GM20431 (cell line): ENCODE data around the gene AATK.

Source experiments
- in situ Hi-C: fragments of 300-500 bp; cut with MseI, MboI; formaldehyde crosslinking; loops from one replicate; pipeline ENCODE4 v1.15.0; 2020; ENCODE audit warnings: low sequenced_read_pairs; ENCODE audit not compliant: unreplicated experiment

The AATK gene

DNA sequence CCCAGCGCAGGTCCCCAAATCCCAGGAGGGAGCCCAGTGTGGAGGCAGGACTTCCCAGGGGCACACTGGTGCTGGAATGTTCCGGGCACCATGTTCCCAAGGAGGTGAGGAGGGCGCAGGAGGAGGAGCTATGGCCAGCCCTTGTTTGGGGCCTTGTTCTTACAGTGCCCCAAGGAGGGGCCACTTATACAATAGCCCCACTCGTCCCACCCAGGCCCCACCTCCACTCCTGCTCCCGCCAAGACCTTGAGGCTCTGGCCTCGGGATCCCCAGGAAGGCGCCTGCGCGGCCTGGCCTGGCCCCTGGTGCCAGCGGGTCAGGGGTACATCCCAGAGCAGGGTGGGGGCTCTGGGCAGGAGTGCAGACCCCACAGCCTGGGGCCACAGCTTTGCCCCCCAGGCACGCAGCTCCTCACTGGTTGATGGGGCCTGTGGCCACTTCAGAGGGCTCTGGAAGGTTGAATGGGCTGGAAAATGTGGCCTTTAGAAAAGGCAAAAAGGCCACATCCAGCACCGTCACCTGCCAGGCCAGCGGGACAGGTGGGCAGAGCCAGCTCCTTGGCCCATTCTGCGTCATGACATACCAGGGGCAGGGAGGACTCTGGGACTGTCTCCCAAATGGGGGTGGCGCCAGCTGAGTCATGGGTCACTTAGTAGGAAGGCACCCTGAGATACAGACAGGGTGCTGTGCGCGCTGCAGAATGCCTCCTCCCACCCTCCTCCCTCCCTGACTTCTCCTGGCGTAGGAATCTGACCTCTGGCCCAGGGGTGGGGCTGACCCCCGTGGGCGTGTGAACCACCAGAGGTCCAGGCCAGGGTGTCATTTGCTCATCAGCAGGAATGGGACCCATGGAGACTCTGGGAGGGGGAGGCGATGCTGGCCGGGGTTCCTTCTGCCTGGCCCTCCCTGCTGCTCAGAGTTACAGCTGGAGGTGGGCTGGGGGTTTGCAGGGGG lies 33.0 kb downstream of the AATK start:
- in situ Hi-C loops: no loop called here

DNA sequence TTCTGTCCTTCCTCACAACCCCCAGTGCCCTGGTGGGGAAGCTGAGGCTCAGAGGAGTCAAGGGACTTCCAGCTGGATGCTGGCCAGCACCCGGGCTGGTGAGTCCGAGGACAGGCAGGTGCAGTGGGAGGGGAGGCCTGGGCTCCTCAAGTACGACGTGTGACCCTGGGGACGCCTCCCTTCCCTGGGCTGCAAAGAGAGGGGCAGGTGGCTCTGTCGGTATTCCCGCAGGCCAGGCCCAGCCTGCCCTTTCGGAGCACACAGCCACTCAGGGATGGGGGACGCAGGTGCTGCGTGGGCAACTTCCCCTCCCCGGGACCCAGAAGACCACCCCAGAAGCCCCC lies 33.9 kb downstream of the AATK start:
- in situ Hi-C loops: no loop called here

DNA sequence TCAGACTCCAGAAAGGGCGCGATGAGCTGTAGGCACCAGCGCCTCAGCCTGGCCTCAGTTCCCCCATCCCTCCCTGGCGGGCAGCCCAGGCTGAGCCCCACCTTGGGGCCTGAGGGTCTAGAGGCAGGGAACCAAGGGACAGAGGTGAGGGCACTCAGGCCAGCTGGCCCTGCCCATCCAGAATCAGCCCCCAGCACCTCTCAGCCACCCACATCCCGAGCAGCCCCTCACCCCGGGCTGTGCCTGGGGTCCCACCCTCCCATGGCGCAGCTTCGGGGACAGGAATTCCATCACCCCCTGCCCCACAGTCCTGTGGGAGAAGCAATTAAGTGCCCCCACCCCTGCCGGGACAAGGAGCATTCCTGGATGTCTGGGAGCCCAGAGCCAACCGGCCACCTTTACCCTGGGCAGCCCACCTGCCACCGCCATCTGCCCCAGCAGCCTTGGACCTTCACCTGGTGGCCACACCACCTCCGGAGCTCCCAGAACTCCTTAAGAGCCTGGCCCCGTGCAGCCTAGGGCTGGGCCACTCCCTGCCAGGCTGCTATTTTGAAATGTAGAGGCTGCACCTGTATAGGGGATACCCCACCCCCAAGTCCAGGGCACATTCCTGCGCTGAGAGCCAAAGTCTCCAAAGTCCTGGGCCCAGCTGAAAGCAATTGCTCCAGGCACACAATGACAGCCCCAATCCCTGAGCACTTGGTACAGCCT lies 34.4 kb downstream of the AATK start:
- in situ Hi-C loops: no loop called here

DNA sequence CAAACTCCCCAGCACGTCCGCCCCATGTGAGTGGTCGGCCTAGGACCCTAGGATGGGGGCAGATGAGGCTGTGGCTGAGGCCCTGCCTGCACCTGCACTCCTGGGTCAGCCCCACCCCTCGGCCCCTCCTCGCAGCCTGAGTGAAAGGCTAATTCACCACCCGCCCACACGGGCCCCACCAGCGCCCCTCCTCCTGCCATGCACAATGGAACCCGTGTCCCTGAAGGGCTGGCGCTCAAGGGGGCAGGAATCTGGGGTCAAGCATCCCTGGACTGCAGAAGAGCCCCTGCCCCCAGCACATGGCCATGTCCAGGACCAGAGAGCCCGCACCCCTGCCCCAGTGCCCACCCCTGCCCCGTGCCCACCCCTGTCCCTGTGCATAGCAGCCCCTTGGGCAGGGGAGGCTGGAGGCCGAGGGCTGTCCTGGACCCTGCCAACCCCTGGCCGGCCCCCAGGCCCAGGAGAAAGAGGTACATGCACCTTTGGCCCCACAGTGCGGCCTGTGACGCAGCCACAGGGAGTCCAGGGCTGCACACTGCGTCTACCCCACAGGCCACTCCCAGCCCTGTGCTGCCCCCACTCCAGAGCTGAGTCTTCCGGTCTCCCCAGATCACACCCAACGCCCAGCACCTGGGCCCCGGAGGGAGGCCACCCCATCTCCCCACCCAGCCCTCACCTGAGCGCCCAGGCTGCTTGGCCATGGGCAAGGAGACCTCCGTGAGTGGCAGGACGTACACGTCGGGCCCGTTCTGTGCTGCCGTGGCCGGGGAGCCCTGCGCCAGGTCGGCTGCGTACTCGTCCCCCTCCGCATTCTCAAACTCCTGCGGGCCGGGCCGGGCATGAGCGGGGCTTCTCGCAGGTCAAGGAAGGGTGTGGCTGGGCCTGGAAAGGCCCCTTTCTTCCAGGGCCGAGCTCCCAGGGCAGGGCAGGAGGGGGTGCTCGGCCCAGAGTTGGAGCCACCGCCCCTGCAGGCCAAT lies 35.3 kb downstream of the AATK start:
- in situ Hi-C loops: no loop called here

DNA sequence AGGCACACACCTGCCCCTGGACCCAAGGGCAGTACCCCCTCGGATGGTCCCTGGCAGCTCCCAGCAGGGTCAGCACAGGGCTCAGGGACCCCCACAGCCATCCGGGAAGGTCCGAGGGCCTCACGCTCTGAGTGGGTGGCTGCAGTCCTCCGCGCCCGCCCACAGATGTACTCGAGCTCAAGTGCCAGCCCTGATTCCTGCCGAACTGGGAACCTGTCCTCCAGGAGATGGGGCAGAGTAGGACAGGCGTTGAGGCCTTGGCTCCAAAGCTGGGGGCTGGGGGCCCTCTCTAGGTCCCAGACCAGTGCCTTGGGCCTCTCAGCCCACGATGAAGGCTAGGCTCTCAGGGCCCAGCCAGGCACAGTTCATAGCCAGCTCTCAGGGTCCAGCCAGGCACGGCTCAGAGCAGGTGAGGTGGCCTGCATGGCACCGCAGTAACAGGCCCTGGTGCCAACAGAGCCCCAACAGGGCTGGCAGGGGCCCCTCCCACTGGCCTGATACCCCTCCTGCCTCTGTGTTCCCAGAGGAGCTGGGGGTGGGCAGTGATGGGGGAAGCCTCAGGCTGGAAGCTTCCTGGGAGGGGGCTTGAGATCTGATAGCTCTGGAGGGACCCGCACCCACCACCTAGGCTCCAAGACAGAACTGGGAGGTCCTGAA lies 36.2 kb downstream of the AATK start:
- in situ Hi-C loops: no loop called here

DNA sequence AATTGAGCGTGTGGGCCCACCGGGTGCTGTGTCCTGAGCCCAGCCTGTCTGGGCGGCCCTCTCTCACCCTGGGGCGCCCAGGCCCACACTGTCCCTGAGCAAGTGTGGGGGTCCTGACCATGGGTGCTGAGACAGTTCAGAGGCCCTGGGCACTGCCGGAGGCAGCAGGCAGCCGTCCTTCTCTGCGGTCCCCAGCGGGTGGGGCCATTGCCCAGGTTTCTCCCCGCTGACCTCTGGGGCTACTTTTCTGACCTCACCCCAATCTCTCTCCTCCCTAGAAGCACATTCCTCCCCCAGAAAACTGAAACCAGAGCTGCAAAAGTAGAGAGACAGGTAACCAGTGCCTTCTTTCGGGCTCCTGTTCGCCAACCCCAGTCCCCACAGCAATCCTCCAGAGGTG lies 36.7 kb downstream of the AATK start:
- in situ Hi-C loops: no loop called here

DNA sequence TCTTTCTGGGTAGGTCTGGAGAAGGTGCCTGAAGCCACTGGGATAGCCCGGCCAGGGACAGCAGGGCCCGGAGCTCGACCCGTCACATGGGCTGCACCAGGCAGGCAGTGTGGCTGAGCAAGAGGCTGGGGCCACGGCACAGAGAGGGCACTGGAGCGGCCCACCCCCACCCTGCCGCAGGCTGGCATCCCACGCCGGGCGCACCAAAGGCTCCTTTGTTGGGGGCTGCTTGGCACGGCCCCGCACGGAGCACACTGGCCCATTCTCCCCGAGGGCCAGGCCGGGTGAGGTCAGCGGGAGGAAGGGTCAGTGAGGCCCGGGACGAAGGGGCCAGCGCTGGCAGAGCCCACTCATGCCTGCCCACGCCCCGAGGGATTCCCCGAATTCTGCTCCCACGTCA lies 37.2 kb downstream of the AATK start:
- in situ Hi-C loops: no loop called here

DNA sequence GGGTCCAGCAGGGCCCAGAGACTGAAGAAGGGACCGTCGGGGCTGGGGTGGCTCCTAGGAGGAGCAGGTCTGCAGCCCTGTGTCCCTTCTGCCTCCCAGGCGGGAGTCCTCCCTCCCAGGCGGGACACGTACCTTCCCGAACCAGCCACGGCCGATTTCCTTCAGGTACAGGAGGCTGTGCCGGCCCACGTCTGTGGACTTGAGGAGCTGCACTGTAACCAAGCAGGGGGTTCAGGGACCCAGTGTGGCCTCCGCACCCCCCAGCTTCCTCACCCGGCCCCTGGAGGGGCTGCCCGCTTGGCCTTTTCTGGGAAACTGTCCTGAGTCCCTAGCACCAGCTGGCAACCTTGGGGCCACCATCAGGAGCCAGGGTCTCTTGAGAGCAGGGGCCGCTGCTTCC lies 37.7 kb downstream of the AATK start:
- in situ Hi-C loops: no loop called here

DNA sequence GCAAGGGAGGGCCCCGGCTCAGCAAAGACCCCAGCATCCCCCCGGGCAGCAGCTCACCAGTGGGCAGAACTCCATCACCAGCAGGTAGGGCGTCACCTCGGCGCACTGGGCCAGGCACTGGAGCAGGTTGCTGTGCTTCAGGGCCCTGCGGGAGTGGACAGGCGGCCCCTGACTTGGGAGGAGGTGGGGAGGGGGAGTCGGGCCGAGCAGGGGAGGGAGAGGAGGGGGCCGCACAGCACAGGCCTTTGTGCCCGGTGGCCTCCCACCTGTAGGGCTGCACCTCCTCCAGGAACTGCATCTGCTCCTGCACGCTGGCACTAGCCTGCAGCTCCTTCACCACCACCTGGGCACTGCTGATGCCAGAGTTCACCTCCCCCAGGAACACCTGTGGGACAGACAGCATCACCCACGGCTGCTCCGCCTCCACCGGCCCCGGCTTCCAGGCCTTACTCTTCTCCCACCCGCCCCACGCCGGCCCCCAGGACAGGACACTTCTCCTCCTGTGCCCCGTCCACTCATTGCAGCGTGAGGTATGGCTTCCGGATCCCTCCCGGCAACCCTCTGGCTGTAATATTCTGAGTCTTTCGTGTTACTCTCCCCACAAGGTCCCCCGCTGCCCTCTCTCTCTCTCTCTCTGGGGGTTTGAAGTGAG lies 38.4 kb downstream of the AATK start:
- in situ Hi-C loops: no loop called here

DNA sequence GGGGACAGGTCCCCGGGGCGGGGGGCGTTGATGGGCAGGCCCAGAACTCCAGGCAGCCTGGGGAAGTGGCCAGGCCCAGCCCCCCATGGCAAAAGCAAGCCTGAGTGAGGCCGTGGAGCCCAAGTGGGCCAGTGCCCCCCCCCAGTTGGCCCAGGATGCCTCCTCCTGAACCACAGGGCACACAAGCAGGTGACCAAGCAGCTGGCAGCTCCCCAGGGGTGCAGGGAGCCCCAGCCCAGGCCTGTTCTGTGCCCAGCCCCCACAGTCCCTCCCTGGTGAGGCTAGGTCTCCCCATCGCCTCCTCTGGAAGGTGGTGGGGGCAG lies 38.9 kb downstream of the AATK start:
- in situ Hi-C loops: no loop called here

DNA sequence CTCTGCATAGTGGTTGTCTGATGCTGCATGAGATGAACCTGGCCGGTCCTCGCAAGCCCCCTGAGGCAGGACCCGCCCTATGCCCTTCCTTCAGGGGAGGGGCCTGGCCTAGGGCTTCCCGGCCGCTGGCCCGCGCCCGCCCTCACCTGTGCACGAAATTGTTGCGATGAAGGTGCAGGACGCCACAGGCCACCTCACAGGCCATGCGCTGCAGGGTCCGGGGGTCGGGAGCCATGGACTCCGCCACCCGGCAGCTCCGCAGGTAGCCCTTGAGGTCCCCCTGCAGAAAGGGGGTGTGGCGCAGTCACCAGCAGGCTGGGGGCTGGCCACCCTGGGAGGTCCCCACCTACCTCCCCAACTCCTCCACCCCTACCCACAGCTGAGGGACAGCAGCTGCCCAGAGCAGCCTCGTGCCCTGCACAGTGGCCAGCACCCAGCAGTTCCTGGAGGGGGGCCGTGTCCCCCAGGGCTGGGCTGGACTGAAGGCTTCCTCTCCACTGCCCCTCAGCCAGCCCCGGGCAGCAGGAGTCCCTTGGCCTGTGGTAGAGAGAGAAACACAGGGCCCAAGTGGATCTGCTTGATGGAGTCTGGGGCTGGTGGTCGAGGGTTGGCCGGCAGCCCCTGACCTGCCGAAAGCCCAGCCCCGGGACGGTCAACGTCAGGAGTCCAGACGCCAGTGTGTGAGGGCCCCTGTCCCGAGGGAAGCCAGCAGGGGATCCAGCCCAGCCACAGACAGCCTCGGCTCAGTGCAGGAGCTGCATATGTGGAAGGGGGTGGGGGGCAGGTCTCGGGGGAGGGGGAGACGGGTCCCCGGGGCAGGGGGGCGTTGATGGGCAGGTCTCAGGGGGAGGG lies 39.5 kb downstream of the AATK start:
- in situ Hi-C loops: no loop called here

DNA sequence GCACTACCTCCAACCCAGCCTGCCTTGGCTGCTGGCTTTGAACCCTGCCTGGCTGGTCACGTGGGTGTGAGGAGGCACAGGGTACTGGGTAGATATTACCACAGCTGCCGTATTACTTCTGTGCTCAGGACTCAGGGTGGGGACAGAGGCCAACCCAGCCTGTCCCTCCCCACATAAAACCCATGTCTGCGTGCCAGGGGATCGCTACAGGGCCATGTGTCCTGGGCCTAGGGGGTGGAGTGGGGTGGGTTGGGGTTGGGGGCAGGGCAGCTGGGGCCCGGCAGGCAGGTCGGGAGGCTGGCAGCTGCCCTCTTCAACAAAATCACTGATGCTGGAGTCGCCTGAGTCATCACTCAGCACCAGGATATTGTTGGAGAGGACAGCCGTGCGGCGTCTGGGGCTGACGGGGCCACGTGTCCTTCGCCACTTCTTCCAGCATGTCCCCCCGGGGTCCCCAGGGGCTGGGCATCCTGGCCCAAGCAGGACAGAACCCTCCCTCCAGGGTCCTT lies 40.4 kb downstream of the AATK start:
- in situ Hi-C loops: no loop called here

DNA sequence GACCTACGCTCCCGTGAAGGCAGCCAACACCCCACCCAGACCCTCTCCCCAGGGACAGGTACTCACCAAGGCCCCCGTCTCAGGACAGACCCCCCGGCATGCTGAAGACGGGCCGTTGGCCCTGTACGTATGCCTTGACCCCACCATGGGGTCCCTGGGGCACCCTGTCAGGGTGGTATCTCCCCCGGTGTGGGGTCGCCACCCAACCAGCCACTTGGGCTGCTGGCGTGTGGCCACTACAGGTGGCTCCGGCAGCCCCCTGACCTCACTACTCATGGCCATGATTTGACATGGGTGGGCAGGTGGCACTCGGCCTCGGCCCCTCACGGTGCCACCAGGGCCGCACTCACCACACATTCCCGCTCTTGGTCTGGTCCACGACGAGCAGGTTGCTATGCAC lies 41.6 kb downstream of the AATK start:
- in situ Hi-C loops: no loop called here

DNA sequence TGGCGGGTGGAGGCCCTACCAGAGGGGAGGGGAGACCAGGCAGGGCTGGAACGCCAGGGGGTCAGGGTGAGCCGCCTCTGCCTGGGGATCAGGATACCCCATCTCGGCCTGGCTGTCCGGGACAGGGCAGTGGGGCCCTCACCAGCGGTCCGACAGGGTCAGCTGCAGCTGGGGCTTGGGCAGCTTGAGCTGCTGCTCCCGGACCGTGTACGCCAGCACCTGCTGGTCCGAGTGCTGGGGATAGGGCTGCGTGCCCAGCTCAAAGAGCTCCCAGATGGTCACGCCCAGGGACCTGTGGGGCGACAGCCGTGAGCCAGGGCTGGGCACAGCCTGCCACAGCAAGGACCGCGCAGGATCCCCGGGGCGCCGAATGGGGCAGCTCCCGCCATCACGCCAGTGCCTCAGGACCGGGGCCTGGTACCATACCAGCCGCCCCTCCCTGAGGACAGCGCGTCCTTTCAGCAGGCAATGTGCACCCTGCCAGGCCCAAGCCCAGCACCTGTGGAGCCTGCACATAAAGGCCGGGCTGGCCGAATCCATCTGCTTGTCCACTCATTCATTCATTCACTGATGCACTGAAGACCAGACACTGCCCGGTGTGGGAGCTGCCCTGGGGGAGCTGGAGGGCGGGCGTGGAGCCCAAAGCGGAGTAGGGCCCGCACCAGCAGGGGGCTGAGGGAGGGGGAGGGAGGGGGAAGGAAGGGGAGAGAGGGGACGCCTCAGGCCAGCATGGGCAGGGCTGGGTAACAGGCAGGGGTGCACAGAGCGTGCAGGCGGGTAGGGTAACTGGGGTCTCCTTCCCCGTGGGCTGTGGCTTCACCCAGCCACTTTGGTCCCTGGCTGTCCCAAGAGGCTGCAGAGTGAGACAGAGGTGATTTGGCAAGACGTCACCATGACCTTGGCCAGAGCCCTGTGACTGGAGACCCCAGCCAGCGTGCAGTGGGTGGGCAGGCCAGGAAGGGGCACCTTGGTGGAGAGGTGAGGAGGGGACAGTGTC lies 42.7 kb downstream of the AATK start:
- in situ Hi-C loops: no loop called here

DNA sequence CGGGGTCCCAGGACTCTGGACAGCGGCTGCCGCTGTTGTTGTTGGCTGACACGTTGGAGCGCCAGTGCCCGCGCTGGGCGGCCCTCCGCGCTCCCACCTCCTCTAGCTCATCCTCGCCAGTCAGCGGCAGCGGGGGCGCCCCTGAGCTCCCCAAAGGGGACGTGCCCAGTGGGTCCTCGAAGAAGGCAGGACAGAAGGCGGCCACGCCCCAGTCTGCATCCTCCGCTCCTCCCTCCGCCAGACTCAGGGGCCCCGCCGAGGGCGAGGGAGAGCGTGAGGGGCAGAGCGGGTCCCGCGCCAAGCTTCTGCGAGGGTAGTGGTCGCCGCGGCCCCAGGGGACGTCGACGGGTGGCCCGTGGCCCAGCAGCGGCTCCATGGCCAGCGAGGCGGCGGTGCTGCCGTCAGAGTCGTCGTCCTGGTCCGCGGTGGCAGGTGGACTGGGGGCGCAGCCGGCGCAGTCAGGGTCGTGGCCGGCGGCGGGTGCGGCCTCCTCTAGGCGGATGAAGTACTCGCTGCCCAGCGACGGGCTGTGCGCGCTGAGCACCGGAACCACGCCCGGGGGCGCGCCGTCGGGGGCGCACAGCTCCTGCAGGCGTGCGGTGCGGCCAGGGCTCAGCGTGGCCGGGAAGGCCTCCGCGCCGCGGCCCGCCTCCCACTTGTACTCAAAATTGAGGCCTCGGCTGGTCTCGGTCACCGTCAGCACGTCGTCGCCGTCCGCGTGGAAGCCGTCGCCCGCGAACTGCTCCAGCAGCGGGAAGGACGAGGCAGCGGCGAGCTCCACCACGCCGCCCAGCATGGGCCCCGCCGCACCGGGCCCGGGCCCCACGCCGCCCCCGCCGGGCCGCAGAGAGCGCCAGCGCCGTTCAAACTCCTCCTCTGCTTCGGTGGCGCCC lies 43.9 kb downstream of the AATK start:
- in situ Hi-C loops: no loop called here
